Measurements from ENCODE around the gene SLIT3.
A peak's percentile ranks its signal among the peaks of the same experiment; 100 is the strongest.

Gene SLIT3

DNA sequence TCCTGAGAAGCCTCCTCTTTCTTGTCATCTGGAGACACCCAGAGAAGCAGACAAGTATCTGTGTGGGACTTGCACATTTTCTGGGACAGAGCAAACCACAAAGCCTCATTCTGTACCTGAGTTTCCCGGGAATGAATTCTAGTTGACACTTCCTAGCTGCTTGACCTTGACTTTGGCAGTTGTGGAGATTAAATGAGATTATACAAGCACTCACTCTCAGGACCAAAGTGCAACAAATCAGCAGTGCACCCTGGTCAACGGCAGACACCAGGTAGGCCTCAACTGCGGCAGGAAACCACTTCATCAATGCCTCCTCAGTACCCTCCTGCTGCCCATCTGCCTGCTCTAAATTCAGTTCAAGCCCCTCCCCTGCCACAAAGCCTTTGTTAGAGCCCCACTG, 607.1 kb downstream of the SLIT3 start:
- in situ Hi-C loops (cut with HindIII; ENCODE audit: low pct_ligation_motif_present, low pct_unique_long_range_greater_than_20kb, low sequenced_read_pairs) = no loop called here
- no peak for DNase-seq

DNA sequence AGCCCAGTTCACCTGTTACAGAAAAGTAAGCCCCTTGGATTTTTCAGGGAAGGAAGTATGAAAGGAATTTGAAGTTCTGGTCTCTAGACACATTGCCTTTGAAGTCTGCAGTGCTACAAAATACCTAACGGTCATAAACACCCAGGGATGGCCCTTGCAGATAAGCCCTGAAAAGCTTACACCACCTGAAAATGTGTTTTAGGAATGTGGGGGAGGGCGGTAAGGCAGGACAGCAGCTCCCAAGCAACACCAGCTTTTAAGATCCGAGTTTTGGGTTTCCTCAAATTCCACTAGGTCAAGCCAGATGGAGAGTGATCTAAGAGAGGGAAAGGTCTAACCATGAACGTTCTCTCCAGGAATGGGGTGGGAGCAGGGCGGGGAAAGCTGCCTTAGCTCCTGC, 607.6 kb downstream of the SLIT3 start:
- in situ Hi-C loops (cut with HindIII; ENCODE audit: low pct_ligation_motif_present, low pct_unique_long_range_greater_than_20kb, low sequenced_read_pairs) = no loop called here
- no peak for DNase-seq

DNA sequence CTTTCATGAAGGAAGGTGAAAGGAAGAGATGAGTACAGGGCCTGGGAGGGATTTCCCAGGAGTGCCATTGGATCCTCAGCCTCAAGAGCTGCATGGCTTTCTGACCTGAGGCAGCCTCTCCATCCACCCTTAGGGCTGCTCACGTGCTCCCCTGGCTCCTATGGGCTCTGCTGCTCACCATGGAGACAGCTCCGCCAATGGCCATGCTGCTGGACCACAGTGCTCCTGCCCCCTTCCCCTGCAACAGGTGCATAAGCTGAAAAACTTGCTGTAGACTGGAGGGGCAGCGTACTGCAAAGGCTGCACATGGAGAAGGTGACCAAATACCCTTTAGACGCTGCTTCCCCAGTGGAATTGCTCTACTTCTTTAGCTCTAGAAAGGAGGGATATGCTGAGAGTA, 609.0 kb downstream of the SLIT3 start:
- in situ Hi-C loops (cut with HindIII; ENCODE audit: low pct_ligation_motif_present, low pct_unique_long_range_greater_than_20kb, low sequenced_read_pairs) = no loop called here
- DNase-seq = no peak

DNA sequence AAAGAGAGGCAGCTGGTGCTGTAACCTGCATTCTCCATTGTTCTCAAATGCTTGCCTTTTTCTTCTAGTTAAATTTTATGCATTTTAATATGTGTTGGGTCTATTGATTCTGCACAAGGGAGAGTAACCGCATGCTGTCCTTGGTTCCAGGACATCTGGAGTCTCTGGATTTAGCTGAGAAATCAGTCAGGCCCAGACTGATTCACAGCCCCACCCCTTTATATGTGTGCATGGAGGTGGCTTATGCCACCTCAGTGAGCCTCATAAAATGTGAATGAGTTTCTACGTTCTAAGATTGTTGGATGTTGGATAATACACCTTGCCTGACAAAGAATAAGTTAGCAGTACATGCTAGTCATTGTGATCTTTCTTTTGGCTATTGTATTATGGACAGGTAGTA, 611.7 kb downstream of the SLIT3 start:
- no peak for DNase-seq
- in situ Hi-C loops (cut with HindIII; ENCODE audit: low pct_ligation_motif_present, low pct_unique_long_range_greater_than_20kb, low sequenced_read_pairs) = no loop called here

DNA sequence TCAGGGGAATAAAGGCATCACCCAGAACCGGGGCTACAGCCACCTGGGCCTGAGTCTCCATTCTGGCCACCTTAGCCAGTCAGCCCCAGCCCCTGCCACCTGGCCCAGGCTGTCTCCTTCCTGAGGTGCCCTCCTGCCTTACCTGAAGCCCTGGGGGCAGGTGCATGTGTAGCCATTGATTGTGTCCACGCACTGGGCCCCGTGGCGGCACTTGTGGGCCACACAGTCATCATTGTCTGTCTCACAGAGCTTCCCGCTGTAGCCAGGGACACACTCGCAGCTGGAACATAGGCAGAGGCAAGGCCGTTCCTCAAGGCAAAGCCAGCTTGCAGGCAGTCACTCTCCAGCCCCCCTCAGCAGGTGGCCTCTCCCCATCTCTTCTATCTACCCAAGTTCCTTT, 614.1 kb downstream of the SLIT3 start:
- in situ Hi-C loops (cut with HindIII; ENCODE audit: low pct_ligation_motif_present, low pct_unique_long_range_greater_than_20kb, low sequenced_read_pairs) = no loop called here

DNA sequence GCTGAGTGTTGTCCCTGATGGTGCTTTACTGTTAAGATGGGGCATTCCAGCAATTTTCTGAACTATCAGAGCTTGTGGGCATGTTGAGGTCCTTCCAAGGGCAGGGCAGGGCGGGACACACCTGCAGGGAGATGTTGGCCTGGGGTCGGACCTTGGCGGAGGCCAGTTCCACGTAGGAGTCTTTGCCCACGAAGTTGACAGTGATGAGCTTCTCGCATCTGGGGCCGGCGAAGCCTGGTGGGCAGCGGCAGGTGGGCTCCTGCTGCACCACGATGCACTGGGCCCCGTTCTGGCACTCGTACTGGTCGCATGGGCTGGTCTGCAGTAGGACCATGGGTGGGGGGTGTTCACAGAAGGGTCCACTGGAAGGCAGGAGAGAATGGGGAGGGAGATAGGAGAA, 615.4 kb downstream of the SLIT3 start:
- in situ Hi-C loops (cut with HindIII; ENCODE audit: low pct_ligation_motif_present, low pct_unique_long_range_greater_than_20kb, low sequenced_read_pairs) = no loop called here
- DNase-seq = no peak

More for the DNA sequence above, 614.1 kb downstream of the SLIT3 start:
- no peak for DNase-seq

DNA sequence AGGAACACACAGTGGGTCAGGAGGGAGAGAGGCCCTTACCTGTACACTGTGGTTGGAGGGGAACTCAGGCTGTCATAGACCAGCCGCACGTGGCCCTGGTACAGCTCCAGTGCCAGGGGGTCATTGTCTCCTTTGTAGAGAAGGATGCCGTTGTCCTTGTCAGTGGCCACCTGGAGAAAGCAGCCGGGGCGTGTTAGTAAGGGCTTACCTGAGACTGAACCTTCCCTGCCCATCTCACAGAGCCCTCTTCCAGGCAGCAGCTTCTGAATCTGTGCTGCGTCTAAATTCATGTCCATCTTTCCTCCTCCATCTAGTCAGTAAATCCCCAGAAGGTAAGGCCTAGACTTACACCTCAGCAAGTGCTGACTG, 617.0 kb downstream of the SLIT3 start:
- in situ Hi-C loops (cut with HindIII; ENCODE audit: low pct_ligation_motif_present, low pct_unique_long_range_greater_than_20kb, low sequenced_read_pairs) = no loop called here

DNA sequence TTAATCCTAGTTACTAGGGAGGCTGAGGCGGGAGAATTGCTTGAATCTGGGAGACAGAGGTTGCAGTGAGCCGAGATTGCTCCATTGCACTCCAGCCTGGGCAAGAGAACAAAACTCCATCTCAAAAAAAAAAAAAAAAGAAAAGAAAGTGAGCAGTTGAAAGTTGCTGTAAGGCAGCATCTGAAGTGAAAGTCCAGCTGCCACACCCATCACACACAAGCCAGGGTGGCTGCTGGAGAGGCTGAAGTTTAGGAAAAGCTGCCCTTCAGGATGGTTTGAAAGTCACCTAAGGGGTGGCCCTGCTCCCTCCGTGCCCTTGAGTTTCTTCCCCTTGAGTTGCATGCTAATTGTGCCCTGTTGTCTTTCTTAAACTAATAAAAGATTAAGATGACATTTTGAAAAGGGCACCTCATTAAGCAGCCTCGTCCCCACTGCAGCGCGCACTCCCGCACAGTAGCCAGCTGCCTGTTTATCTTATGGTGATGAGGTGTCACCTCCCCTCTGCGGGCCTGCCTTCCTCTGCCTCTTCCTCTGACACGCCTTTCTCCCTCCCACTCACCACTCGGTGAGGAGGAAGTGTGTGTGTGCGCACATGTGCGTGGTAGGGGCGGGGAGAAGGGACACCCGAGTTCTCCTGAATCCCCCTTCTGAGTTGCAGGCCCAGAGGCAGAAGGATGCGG, 617.6 kb downstream of the SLIT3 start:
- in situ Hi-C loops (cut with HindIII; ENCODE audit: low pct_ligation_motif_present, low pct_unique_long_range_greater_than_20kb, low sequenced_read_pairs) = no loop called here
- DNase-seq = no peak

More for the DNA sequence above, 617.0 kb downstream of the SLIT3 start:
- no peak for DNase-seq

DNA sequence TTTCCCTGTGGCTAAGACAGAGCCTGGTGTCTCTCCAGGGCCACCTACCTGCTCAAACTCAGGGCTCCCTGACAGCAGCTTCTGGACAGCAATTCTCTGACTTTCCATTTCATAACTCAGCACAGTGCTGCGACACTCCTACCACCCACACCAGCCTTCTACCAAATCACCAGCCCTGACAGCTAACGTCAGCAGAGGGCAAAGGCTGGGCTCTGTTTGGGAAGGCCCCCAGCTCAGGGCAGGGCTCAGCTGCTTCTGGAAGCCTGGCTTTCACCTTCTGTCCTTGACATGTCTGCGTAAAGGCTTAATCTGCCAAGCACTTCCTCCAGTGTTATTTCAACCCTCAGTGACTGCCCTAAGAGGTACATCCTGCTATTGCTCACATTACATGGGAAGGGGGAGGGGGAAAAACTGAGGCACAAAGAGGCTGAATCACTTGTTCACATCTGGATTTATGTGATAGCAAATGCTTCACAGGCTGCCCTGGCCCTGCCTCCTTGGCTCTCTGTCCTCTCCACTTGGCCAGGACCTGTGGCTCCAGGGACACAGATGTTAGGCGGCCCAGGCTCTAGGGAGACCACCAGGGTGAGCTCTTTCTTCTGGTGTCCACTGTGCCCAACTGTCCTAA, 619.3 kb downstream of the SLIT3 start:
- in situ Hi-C loops (cut with HindIII; ENCODE audit: low pct_ligation_motif_present, low pct_unique_long_range_greater_than_20kb, low sequenced_read_pairs) = no loop called here

DNA sequence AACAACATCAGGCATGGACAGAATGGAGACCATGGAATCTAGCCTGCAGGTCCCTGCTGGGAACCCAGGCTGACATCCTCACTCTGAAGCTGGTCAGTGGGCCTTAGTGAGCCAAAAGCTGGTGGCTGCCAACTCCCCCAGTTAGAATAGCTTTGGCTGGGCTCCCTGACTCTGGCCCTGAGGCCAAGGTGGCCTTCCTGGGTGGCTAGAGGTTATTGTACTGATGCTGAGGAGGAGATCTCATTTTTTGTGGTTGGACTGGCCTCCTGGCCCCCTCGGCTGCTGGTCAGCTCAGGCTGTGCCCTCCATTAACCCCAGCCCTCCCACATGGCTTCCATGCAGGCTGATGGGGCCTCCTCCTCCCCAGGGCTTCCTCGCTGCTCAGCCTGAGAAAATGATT, 620.5 kb downstream of the SLIT3 start:
- in situ Hi-C loops (cut with HindIII; ENCODE audit: low pct_ligation_motif_present, low pct_unique_long_range_greater_than_20kb, low sequenced_read_pairs) = no loop called here
- no peak for DNase-seq

More for the DNA sequence above, 619.3 kb downstream of the SLIT3 start:
- no peak for DNase-seq

DNA sequence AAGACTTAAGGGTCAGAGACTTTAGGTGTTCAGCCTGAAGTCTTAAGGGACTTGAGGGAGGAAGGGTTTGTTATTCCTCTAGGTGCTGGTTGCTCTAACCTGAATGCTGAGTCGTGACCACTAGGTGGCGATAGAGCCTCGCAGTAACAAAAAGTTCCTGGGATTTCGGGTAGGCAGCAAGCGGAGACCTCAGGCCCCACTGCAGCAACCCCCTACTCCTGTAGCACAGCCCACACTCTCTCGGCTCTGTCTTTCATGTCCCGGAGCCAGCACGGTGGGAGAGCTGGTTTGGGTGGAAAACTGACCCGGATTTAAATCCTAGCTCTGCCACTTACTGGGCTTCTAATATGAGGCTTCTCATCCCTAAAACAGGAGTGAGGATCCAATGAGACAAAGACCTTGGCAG, 621.4 kb downstream of the SLIT3 start:
- peak; percentile 52 for DNase-seq
- in situ Hi-C loops (cut with HindIII; ENCODE audit: low pct_ligation_motif_present, low pct_unique_long_range_greater_than_20kb, low sequenced_read_pairs) = no loop called here

DNA sequence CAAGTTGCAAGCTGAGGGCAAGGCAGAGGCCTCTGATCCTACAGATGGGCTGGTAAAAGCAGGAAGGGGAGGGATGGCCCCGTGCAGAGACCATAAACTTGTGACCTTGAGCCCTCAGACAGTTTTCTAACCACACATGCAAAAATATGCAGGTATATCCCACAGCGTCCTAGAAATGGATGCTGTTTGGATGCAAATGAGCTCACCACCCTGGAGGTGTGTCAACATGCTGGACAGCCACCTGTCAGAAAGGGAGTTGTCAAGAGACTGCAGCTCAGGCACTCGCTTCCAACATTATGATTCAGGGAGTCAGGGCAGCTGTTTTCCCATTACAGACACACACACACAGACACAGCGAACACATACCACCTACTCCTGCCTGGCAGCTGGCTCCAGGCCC, 624.4 kb downstream of the SLIT3 start:
- no peak for DNase-seq
- in situ Hi-C loops (cut with HindIII; ENCODE audit: low pct_ligation_motif_present, low pct_unique_long_range_greater_than_20kb, low sequenced_read_pairs) = no loop called here

DNA sequence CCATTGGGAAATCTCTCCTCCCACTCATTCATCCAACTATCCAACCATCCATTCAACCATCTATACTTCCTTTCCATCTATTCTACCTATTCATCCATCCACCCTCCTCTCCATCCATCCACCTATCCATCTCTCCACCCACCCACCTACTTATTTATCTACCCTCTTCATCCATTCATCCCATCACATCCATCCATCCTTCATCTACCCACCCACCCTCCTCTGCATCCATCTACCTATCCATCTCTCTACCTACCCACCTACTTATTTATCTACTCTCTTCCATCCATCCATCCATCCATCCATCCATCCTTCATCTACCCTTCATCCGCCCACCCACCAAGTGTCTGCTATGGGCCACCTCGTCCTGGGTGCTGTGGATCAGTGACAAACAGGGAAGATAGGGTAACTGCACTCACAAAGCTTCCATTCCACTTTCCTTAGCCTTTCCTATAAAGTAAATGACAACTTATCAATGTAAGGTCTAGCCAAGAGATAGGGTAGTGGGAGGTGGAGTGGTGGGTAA, 625.0 kb downstream of the SLIT3 start:
- in situ Hi-C loops (cut with HindIII; ENCODE audit: low pct_ligation_motif_present, low pct_unique_long_range_greater_than_20kb, low sequenced_read_pairs) = no loop called here
- DNase-seq = no peak

DNA sequence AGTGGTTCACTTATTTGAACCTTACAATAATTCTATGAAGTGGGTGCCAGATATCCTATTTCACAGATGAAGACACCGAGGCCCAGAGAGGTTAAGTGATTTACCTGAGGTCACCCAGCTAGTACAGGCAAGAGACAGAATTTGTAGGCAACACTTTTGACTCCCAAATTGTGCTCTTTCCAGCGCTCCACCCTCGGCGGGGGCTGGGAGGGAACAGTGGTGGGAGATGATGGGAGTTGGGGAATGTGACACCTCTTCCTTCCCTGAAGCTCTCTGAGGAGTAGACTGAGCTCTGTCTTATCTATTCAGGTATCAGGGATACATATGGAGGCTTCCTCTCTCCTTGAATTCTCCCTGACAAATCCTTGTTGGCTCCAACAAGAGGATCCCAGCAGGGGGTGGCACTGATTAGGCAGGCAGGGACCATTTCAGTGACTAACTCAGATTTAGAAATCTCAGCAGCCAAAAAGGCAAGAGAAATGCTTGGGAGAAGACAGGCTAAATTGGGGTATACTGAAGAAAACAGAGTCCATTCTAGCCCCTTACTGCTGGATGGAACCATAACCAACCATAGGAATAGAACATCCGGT, 626.0 kb downstream of the SLIT3 start:
- DNase-seq = no peak
- in situ Hi-C loops (cut with HindIII; ENCODE audit: low pct_ligation_motif_present, low pct_unique_long_range_greater_than_20kb, low sequenced_read_pairs) = no loop called here

DNA sequence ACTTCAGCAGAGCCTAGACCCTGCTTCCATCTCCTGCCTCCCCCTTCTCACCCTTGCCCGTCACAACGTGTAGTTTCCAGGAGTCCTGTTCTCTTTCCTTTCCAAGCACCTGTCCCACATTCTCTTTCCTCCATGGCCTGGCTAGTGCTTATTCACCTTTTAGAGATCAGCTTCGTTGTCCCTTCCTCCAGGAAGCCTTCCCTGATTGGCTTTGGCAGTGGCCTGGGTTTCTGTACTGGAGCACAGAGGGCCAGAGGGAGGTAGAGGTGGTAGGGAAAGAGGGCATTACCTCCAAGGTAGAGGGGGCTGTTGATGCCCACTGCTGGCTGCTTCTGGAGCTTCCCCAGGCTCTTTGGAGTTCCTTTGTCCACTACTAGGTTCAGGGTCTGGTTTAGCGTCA, 628.1 kb downstream of the SLIT3 start:
- no peak for DNase-seq
- in situ Hi-C loops (cut with HindIII; ENCODE audit: low pct_ligation_motif_present, low pct_unique_long_range_greater_than_20kb, low sequenced_read_pairs) = no loop called here

DNA sequence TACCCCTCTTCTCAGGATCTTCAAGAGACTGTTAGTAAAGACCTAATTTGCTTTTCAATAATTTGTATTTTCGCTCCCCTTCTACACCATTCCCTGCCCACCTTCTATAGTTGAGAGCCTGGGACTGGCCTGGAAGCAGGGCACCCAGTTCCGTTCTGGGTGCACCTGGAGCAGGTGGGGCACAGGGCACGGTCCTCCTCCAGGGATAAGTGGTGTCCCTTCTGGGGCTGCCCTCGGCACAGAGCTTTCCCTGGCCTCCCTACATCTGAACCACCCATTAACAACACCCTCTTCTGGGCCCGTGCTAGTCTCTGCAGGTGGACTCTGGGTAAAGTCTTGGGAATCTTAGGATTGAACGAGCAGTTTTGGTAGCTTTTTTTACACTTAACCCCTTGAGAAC, 628.9 kb downstream of the SLIT3 start:
- no peak for DNase-seq
- in situ Hi-C loops (cut with HindIII; ENCODE audit: low pct_ligation_motif_present, low pct_unique_long_range_greater_than_20kb, low sequenced_read_pairs) = no loop called here

DNA sequence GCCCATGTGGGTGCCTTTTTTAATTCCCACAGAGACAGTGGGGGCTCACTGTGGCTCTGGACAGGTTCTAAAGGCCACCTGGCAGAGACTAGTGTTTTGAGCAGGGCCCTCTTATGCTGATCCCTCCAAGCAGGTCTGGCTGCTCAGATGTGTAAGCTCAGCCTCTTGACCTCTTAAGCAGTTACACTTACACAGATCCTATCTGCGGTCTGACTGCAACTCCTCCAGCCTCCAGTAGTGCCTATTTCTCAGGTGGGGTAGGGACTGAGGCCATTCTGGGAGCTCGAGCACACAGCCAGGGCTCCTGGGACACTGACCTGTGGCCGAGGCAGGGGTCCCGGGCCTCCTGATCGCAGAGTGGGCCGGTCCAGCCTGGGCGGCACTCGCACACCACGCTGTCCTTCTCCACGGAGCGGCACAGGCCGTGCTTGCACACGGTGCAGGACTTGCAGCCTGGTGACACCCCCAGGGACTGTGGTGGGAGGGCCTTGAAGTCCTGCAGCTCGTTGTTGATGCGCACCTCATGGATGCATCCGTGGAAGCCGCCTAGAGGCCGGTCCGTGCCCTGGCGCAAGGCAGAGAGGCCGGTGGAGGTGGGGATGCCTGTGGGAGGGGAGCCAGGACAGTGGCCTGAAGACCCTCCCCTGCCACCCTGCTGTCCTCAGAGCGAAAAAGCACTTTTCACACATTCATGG, 629.9 kb downstream of the SLIT3 start:
- DNase-seq = no peak
- in situ Hi-C loops (cut with HindIII; ENCODE audit: low pct_ligation_motif_present, low pct_unique_long_range_greater_than_20kb, low sequenced_read_pairs) = no loop called here

DNA sequence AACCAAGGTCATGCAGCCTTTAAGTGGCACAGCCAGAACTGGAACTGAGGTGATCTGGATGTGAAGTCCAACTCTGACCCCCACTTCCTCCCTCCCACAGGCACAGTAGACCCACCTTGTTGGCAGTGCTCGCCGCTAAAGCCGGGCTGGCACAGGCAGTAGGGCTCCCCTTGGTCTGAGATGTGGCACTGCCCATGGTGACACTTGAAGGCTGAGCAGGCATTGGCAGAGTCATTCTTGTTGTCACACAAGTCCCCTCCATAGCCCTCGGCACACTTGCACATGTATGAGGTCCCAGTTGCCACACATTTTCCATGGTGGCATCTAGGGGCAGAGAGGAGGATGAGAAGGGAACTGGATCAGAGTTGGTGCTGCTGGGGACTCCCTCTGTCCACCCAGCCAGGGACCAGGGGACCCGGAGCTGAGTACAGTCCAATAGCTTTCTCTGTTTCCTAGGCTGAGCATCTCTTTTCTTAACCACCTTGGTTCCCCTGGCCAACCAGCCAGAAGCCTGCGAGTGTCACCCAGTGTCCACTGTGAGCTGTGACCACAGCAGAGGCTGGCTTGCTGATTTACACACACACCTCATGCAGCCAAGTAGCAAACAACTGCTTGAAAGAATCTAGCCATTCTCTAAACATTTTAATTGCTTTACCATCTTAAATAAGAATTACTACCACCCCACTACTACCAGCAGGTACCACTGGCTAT, 631.1 kb downstream of the SLIT3 start:
- DNase-seq = no peak
- in situ Hi-C loops (cut with HindIII; ENCODE audit: low pct_ligation_motif_present, low pct_unique_long_range_greater_than_20kb, low sequenced_read_pairs) = no loop called here

DNA sequence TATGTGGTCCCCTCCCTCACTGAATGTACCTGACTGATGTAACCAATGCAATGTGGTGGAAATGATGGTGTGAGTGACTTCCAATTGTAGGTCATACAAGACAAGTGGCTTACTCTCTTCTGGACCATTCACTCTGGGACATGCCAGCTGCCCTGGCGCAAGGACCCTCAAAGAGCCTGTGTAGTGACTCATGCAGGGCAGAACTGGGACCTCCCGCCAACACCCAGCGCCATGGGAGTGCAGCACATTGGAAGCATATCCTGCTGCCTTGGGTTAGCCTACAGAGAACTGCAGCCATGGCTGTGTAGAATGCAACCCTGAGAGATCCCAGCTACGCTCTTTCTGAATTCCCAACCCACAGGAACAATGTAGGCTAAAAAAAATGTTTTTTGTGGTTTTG, 631.8 kb downstream of the SLIT3 start:
- in situ Hi-C loops (cut with HindIII; ENCODE audit: low pct_ligation_motif_present, low pct_unique_long_range_greater_than_20kb, low sequenced_read_pairs) = no loop called here
- no peak for DNase-seq
